GM20431 (cell line): Measurements from ENCODE around the gene C13orf42.

Experiments used
- in situ Hi-C: fragments of 300-500 bp; cut with MseI, MboI; formaldehyde crosslinking; loops from one replicate; pipeline ENCODE4 v1.15.0; 2020; ENCODE audit warnings: low sequenced_read_pairs; ENCODE audit not compliant: unreplicated experiment

Gene C13orf42

DNA sequence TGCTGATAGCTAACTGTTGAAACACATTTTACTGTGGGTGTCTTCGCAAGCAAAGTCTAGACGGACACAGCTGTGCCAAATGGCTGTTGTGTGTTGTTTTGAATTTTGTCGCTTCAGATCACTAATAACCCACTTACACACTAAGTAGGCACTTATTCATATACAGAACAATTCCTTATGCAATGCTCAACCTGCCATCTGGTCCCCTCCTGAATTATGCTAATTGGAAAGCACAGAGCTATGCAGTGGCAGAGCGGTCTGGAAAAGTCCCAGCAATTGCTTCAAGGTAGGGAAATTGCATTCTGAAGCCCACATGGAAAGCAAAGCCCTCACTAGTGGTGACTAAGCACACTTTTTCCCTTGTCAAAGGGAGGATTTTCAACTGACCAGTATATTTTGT is 69.9 kb downstream of the C13orf42 start:
- in situ Hi-C loops: no loop called here

DNA sequence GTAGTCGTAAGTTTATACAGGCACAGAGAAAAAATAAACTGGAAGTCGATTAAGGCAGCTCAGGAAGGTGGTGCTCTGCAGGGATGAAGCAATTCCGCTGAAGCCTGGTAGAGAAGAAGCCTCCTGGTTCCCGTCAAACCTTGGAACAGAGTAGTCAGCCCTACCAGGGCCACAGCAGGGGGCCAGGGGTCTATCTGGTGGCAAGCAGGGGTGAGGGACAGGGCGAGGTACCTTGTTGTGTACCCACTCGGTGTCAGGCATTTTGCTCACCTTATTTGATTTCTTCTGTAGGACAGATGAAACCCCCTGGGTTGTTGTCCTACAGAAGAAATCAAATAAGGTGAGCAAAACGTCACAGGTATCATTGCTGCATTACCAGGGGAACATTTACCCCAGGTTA is 70.6 kb downstream of the C13orf42 start:
- in situ Hi-C loops: no loop called here

DNA sequence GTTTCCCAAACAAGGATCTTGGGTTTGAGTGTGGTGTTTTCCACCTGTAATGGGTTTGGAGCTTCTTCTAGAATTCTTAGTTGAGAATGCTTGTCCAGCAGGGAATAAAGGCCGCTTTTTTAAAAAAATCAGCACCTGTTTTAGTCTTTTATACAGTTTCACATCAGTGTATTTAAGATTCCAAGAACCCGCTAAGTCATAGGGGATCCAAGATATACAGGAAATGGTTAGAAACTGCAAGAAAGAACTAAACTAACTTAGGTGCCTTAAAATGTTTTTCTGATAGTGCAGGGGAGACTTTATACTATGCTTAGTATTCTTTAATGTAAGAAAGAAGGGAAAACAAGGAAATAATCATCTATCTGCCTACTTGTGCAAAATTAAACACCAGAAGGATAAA is 74.7 kb downstream of the C13orf42 start:
- in situ Hi-C loops: no loop called here

DNA sequence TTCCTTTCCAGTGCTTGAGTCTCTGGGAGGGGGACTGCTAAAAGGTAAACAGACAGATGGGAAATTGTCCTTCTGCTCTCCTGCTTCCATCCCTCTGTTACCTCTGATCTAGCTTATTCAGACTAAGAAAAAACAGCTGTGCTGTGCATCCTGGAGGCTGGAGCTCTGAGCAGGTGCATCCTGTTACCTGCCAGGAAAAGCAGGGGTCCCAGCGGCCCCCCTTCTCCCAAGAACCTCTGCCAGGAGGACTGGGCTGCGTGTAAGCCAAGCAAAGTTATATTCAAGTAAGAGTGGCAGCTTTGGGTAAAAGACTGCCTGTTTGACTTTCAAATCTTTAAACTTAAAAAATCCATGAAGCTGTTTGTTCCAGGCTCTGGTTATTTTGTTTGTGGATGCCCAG is 75.1 kb downstream of the C13orf42 start:
- in situ Hi-C loops: no loop called here

DNA sequence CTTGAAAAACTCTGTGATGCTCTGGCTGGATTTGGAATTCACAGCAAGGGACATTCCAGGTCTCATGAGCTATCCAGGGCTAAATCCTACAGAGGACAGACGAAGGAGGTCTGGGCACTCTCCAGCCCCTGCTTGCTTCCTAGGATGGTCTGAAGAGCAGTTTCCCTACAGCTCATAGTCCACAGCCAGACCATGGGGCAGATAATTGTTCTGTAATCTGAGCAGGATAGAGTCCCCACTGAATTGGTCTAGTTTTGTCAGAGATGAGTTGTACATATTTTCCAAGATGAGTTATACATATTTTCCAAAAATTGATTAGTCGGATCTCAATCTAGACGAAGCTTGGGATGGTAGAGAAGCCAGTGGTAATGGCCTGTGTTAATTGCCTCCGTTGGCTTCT is 75.6 kb downstream of the C13orf42 start:
- in situ Hi-C loops: no loop called here

DNA sequence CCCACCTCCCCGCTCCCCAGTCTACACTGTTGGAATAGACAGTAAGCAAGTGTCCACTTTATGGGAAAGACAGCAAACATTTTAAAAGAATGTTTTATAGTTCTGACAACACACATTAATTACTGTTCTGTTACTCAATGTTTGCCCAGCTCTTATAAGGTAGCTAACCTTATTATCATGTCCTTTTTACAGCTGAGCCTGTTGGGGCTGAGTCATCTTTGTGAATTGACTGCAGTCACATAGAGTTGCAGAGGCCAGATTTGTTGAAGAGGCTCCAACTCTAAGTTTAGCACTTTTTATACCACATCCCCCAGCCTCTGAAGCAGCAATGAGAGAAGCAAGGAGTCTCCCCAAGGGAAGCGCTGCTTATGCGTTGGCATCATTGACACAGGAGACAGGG is 76.2 kb downstream of the C13orf42 start:
- in situ Hi-C loops: no loop called here

DNA sequence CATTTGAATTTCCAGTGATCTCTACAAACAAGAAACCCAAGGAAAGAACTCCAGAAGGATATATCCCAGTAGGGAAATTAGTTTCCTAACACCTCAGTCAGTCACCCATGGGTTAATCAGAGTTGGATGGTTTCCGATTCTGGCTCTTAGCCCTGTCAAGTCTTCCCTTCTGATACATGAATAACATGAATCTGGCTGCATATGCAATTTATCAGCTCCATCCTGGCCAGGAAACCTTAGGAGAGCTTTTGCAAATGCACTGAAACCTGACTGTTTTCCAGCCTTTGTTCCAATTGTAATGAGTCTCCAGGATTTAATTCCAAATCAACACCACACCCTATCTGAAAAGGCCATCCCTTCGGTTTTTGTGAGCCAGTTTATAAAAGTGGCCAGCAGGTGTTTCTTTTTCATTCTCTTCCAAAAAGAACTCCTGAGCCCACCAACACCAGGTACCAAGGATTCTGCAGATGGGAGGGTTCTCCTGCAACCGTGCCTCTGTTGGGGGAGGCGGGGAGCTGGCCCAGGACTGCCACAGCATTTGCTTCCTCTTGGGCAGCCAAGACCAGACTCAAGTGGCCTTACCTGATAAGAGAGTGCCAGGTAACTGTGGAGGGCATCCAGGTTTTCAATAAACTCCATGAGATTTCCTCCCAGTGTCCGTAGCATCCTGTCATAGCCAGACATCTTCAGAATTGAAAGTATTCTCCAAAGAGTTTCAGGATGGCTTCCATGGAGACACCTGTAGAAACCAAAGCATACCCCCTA is 77.5 kb downstream of the C13orf42 start:
- in situ Hi-C loops: no loop called here

DNA sequence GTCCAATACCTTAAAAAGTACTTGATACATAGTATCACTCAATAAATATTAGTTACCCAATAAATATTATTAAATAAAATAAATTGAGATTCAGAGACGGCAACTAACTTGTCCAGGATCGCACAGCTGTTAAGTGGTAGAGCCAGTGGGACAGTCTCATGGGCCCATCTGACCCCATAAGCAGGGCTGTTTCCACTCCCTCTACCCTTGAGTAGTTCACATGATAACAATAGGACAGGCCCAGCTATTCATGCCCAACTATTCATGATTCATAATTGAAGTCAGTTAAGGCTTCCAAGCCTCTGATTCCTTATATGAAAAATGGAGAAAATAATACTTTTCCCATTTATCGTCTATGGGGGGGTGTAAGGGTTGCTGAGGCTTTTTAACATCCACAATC is 78.2 kb downstream of the C13orf42 start:
- in situ Hi-C loops: no loop called here
